WTC11 (cell line): ENCODE data around the gene NEB.

Experiments
- KAT7 ChIP-seq: sonication (generic); formaldehyde crosslinking; IDR thresholded peaks from 2 replicates; pipeline ENCODE4 v1.8.1; 2023; ENCODE audit warnings: missing genetic modification reagents, mild to moderate bottlenecking, borderline replicate concordance
- TEAD1 ChIP-seq: sonication (generic); formaldehyde crosslinking; IDR thresholded peaks from 2 replicates; pipeline ENCODE4 v1.8.0; 2022; ENCODE audit warnings: mild to moderate bottlenecking, missing genetic modification reagents

GRCh38 chr2:151525821-151526373 lies 208.4 kb downstream of the NEB start:
- TF ChIP-seq KAT7 (CRISPR knock-in tag): no peak
- TF ChIP-seq TEAD1 (CRISPR knock-in tag): no peak
